SKM-1 treated with dmso at 0.1 percent for 144 hours (cell line): ENCODE data around the gene CHAT.

Experiments used
- DNase-seq: peaks from one replicate; lab custom pipeline; 2025; ENCODE audit not compliant: unreplicated experiment; lab: John Stamatoyannopoulos, UW

Gene CHAT

DNA sequence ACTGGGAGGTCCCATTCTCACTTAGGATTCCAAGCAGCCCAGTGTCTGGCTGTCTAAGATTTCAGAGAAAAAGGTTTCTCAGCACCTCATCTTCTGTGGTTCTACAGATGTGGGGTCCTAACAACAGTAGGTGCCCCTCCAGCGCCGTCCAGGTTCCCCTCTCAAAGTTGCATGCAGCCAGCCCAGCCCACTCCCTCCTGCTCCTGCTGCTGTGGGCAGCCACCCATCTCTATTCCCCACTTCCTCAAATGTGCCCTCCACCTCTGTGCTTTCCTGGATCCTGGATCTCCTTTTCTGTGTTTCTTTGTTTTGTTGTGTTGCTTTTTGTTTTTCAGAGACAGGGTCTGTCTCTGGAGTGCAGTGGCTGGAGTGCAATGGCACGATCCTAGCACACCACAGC lies 17.0 kb upstream of the CHAT start:
- no peak for DNase-seq

DNA sequence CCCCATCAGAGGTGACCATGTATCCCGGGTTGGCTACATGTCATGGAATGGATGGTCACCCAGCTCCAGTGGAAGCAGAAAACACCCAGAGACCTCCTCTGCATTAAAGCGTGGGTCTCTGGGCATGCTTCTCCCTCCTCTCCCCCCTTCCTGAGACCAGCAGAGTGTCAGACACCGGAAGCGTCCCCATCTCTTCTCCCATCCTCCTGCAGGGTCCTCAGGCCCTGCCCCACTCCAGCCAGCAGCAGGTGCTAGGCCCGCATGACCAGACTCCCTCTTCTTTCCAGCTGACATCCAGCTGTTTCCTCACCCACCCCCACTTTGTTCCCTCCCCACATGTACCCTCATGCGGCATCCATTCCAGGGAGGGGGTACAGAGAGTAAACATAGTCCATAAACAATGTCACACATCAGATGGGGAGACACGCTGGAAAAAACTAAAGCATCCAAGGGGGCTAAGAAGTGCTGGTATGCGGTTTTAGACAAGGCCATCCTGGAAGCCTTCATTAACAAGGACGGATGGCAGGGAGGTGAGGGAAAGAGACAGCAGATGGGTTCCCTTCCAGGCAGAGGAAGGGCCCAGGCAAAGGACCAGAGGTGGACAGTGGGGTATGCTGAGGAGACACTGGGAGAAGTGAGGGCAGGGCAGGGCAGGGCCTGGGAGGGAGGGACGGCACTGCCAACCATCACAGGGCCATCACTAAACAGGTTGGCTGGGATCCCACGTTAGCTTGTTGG lies 16.2 kb upstream of the CHAT start:
- DNase-seq = no peak

DNA sequence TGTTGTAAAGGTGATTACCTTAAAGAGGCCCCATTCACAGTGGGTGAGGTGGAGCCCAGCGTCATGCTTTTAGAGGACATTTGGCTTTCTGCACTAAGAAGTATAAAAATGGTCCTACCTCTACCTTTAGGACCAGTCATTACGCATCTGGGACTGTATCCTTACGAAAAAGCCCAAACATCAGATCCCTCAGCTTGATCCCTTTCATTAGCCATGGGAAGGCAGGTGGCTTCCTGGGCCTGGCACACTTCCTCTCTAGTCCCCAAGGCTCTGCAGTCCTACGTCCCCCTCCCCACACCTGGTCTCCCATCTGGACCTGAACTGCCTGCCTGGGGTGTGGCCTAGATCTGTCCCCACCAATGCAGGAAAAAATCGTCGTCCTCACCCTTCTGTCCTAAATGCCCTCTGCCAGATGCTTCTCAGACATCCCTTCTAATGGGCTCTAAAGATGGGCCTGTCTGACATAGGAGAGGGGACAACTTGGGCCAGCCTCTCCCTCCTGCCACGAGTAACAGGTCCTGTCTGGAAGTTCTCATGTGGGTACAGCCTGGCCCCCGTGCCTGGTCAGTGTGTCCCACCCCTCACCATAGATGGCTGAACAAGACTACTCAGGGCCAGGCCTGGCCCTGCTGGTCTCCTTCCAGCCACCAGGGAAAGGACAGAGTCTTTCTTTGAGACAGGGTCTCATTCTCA lies 15.5 kb upstream of the CHAT start:
- no peak for DNase-seq

DNA sequence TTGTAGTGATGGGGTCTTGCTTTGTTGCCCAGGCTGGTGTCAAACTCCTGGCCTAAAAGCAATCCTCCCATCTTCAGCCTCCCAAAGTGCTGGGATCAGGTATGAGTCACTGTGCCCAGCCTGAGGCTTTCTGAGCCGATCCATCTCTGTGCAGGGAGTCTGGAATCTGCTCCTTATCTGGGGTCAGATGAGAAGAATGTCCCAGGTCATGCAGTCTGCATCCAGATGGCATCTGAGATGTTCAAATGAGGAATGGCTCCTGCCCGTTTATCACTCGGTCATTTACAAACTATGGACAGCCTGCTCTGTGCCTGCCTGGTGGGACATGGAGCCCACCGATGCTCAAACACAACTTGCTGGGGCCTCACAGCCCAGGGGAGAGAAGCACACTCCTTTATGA lies 14.9 kb upstream of the CHAT start:
- no peak for DNase-seq

DNA sequence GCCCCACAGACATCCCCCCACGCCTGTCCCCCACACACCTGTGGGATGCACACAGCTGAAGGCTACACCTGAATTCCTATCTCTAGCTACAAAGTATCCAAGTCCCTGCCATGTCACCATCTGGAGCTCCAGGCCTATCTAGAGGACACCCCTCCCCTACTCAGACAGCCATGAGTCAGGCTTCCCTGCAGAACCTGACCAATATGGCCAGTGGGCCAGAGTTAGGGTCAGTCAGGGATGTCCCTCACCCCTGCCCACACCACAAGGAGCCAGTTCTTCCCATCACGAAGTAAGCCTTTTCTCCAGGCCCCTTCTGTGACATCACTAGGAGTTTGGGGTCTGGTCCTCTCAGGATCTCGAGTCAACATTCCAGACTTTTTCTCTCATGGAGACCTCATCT lies 14.3 kb upstream of the CHAT start:
- no peak for DNase-seq

DNA sequence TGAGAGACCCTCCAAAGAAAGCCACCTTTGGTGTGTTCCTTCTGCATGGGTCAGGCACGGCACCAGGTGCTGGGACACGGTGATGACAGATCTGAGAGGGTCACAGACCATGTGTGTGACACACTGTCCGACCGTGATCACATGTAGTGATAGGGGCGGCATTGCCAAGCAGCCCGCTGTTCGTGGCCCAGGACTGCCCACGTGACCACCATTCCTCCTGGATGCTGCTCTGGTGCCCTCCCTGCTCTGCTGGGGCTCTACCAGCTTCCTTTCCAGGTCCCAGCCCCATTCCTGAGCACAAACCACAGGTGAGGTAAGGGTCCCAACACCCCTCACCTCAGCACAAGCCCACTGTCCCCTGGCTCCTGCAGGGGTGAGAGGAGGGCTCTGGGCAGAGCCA lies 13.8 kb upstream of the CHAT start:
- no peak for DNase-seq

DNA sequence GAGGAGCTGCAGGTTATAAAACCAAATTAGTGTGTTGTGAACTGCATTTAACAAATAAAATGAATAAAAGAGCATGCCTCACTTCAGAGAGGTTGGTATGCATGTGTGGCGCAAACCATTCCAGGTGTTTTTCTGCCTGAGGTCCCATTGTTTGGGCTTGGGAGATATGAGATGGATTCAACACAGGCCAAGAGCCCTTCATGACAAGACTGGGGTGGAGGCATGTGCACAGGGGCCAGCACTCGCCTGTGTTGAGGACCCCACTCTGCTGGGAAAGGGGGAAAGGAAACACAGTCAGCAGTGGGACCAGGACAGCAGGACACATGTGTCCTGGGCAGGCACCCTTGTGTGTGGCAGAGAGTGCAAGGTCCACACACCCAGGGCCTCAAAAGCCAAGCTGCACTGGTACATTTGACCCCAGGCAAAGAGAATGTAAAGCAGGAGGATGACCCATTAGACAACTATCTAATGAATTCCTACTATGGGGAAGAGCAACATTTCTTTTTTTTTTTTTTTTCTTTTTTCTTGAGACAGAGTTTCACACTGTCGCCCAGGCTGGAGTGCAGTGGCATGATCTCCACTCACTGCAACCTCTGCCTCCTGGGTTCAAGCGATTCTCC lies 12.9 kb upstream of the CHAT start:
- DNase-seq = no peak

DNA sequence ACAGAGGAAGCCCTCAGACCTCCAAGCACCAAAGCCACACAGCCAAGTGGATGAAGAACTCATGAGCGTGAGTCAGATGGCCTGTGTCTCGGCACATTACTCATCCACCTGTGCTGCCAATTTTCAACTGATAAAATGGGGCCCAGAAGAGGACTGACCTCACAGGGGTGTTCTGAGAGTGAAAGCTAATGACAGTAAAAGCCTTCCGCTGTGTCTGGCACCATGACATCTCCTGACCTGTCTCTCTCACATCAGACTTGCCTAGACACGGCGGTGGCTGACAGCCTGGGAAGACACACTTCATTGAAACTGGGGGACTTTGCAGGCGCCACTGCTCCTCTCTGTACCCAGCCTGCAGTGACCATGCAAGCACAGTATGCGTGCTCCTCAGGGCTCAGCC lies 12.0 kb upstream of the CHAT start:
- DNase-seq = no peak

DNA sequence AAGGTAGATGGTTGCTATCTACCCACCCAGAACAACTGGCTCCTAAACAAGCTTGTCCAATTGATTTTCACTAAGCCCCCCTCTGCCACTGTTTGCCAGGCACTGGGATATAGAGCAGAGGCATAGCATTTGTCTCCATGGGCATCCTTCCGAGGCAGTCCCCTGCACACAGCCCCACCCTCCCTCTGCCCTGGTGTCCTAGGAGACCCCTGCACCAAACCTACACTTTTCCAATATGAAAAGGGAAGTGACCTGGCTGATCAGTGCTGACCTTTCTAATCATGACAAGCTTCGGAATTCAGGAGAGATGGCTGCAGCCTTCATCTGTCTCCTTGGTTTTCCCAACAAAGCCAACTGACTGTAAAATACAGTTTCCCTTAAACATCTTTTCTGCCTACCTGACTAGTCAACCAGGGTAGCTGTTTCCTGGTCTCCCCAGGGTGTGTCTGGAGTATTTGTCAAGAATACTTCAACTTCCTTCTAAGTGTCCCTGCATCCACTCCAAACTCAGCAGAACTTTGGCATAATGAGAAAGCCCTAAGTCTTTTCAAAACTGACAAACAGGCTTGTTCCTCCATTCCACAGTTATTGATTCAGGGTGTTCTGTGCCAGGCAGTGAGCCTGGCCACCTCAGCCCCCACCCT lies 11.3 kb upstream of the CHAT start:
- DNase-seq = no peak

DNA sequence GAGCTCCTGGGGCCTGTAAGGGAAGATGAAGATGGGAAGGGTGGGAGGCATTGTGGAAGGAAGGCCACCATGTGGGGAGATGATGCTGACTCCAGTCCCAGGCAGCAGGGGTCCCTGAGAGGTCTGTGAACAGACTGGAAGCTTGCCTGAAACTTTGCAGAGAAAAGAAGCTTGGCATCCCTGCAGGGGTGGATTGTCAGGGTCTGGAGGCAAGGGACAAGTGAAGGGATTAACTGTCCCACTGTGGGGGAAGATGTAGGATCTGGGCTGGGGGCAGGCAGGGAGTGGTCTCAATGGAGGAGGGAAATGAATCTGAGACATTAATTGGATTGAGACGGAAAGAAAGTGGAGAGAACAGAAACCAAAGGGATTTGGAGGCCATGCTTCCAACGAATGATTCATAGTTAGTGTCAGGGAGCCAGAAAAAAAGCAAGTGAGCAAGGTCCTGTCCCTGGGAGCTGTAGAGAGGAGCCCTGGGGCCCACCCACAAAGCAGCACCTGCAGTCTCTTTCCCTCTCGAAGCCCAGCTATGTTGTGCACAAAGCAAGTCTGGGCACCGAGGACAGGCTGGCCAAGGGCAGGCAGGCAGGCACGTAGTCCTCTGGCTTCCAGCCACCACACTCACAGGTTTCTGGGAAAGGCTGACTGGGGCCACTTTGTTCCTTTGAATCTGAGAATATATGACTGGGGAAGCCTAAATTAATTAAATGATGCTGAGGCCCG lies 8.5 kb upstream of the CHAT start:
- no peak for DNase-seq

DNA sequence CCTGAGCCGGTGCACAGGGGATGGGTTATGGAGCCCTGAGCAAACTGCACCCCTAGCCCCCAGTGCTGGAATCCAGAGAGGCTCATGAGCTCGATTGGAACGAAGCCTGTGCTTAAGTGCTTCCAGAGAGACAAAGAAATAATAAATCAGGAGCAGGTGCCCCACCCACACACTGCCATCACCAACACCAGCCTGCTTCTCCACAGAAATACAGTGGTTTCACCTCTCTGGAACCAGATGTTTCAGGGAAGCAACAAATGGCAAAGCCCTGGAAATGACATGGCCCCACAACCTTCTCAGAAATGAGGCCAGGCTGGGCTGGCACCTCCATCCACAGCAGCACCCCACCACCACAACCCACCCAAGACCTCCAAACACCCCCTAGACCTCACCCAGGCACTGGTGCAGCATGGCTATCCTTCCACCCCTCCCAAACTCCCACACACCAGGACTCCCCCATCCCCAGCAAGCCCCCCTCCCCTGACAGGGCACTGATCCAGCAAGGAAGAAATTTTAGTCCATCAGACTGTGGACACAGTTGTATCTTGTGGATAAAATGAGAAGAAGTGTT lies 7.8 kb upstream of the CHAT start:
- DNase-seq = no peak

DNA sequence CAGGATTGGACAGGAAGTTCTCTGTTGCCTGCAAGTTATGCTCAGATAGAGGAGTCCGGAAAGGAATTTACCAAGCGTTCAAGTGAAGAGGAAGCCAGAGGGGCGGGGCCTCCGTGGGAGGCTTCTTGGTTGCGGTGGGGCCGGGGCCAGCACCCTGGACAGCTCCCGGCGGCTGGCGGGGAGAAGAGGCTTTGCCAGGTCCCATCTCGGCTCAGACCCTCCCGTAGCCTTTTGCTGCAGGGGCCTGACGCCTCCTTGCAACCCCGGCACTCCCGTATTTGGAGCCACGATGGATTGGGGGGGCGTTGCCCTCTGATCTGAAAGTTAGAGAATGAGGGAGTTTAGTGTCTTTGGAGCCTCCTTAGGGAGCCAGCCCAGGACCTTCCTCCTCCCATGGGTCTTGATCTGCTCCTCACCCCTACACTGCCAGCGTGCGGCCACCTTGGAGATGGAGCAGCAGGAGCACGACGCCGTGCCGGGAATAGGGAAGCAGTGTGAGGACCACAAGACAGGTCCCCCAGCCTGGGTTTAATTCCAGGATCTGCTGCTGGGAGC lies 6.8 kb upstream of the CHAT start:
- DNase-seq = peak; percentile 7

DNA sequence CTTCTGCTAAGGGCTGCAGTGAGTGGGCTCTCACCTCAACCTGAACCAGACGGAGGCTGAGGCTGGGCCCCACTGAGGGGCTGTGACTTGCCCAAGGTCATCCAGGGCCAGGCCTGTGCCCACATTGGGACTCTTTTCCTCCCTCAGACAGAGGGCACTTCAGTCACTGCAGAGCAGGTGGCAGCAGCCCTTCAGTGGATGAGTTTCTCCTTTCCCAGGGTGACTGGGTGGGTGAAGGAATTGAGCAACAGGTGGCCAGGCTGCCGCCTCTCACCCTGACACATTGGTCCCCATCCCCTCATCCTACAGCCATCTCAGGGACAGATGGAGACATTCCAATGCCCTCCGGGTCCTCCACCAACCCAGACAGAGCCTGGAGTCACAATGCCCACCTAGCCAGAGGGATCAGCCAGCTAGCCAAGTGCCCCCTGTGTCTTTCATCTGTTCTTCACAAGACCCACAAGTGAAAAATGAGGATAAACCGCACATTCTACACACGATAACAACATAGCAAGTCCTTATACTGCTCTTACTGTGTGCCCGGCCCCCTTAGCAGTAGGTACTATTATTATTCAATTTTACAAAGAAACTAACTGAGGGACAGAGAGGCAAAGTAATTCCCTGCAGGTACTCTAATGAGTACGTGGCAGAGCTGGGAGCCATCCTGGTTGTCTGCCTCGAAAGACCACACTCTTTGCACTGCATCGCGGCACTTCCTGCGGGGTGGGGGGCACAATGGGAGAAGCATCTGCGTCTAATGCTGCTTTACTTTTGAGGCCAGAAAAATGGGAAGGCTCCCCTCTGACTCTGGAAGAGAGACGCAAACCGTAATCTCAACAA lies 5.5 kb upstream of the CHAT start:
- no peak for DNase-seq

DNA sequence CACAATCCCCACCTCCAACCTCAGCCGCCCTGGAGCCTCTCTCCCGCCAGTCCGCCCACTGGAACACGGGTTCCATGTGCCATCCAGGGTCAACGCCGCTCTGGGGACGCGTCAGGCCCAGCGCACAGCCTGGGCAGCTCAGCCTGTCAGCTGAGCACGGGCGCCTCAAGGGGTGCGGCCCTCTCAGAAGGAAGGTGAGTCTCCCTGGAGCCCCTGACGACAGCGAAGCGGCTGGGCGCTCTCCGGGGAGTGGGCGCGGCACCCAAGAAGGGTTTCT lies 4.9 kb upstream of the CHAT start:
- no peak for DNase-seq

DNA sequence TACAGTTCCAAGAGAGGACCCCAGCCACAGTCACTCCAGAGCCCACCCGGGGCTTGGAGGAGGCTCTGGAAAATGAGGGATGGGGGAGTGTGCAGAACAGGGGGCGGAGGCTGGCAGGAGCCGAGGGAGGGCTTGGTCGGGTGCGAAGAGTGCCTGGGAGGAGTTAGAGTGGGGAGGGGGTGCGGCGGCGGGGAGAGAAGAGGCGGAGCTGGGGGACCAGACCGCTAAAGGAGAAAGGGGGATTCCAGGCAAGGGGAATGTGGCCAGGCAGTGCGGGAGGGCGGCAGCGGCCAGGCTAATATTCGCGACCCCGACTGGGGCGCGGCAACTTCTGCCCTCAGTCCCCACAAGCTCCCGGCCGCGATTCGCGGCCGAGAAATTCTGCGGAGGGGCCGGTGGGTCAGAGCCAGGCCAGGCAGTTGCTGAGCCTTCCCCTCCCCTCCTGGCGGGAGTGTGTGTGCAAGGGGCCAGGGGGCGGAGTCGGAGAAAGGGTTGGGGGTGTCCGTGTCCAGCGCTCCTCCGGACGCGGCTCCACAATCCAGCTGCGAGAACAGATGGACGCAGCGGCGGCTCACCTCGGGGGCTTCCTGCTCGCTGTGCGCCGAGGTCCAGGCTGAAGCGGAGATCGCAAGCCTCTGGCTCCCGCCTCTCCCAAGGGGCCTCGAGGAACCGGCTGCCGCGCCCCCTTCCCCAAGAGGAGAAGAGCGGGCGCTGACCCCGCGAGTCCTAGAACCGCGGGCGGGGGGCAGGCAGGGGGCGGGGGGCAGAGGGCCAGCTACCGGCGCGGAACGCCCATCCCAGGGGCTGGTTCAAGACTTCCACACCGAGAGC lies 4.3 kb upstream of the CHAT start:
- no peak for DNase-seq

DNA sequence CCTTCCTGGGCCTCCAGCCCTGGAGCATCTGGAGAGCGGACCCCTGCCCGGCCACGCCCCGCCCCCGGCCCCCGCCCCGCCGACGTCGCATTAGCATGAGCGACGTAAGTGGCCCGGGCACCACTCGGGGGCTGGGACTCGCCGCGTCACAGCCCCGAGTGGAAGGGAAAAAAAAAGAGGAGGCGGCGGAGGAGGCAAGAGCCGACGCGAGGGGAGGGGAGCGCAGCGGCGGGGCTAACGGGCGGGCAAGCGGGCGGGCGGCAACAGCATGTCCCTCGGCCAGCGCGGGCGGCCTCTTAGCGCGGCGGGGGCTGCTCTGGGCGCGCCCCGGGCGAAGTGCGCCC lies 3.8 kb upstream of the CHAT start, which contains the start of gene SLC18A3:
TSS of gene SLC18A3 (plus strand) at position 197 of the 344 bp plus-strand sequence. CDS start 431 bp downstream, outside the sequence.
- no peak for DNase-seq

DNA sequence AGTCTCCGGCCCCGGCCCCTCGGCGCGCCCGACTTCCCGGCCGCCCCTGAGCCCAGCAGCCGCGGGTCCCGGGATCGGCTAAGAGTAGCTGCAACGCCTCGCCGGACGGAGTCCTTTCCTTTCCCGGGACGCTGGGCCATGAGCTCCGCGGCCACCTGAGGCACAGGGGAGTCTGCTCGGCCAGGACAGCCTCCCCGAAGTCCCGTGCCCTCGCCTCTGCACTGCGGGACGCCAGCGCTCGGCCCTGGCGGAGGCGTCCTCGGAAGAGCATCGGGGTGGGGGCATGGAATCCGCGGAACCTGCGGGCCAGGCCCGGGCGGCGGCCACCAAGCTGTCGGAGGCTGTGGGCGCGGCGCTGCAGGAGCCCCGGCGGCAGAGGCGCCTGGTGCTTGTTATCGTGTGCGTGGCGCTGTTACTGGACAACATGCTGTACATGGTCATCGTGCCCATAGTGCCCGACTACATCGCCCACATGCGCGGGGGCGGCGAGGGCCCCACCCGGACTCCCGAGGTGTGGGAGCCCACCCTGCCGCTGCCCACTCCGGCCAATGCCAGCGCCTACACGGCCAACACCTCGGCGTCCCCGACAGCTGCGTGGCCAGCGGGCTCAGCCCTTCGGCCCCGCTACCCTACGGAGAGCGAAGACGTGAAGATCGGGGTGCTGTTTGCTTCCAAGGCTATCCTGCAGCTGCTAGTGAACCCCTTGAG lies 3.2 kb upstream of the CHAT start:
- no peak for DNase-seq

DNA sequence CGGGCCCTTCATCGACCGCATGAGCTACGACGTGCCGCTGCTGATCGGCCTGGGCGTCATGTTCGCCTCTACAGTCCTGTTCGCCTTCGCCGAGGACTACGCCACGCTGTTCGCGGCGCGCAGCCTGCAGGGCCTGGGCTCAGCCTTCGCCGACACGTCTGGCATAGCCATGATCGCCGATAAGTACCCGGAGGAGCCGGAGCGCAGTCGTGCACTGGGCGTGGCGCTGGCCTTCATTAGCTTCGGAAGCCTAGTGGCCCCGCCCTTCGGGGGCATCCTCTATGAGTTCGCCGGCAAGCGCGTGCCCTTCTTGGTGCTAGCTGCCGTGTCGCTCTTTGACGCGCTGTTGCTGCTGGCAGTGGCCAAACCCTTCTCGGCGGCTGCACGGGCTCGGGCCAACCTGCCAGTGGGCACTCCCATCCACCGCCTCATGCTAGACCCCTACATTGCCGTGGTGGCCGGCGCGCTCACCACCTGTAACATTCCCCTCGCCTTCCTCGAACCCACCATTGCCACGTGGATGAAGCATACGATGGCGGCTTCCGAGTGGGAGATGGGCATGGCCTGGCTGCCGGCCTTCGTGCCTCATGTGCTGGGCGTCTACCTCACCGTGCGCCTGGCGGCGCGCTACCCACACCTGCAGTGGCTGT lies 2.5 kb upstream of the CHAT start:
- no peak for DNase-seq
